H1 (cell line): ENCODE results near the gene ZBTB43. TPM values are rescaled to one million over a fixed set of nuclear protein-coding genes. Genes with fewer than 3 reads are reported as not detected.

ENCODE experiments used
- CTCF ChIA-PET: fragments of 300-600 bp; sonication (Branson Sonifier 250); formaldehyde crosslinking; loops from one replicate; lab custom pipeline; 2021; ENCODE audit not compliant: partially characterized antibody; lab: Charles Lee
- POLR2A ChIA-PET: fragments of 300-600 bp; sonication (Branson Sonifier 250); formaldehyde crosslinking; loops from one replicate; lab custom pipeline; 2021; ENCODE audit warnings: inconsistent platforms; ENCODE audit not compliant: partially characterized antibody; lab: Charles Lee
- DNase-seq, 2 experiments: peaks; one replicate each; pipeline versions ENCODE4 v3.0.0 to v3.0.0-alpha.2; 2010 to 2022; ENCODE audit warnings: low spot score in 2 of 2, low read depth in 1 of 2, mixed read lengths in 1 of 2
- FAIRE-seq: peaks from 2 replicates; lab custom pipeline; 2011; peaks lifted over from hg19 to GRCh38; lab: Jason Lieb, UNC
- H2AFZ ChIP-seq: 2 replicates; pipeline ENCODE4 v1.8.1; 2012; ENCODE audit warnings: low read length, inconsistent platforms
- H2AK5ac ChIP-seq: 2 replicates; pipeline ENCODE4 v1.6.1; 2013; ENCODE audit warnings: low read depth, low read length
- H2BK120ac ChIP-seq: replicated peaks from 2 replicates; pipeline ENCODE3; 2013; ENCODE audit warnings: low read depth, low read length, inconsistent platforms
- H2BK12ac ChIP-seq: 2 replicates; pipeline ENCODE4 v1.6.1; 2013; ENCODE audit warnings: low read depth, low read length
- H2BK15ac ChIP-seq: 2 replicates; pipeline ENCODE4 v1.6.1; 2013; ENCODE audit warnings: low read length
- H2BK20ac ChIP-seq: 2 replicates; pipeline ENCODE4 v1.6.1; 2013; ENCODE audit warnings: low read length
- H2BK5ac ChIP-seq: 2 replicates; pipeline ENCODE4 v1.6.1; 2013; ENCODE audit warnings: low read depth, low read length
- H3K14ac ChIP-seq: 2 replicates; pipeline ENCODE4 v1.6.1; 2013; ENCODE audit warnings: inconsistent platforms; ENCODE audit not compliant: insufficient read length
- H3K18ac ChIP-seq: 2 replicates; pipeline ENCODE4 v1.6.1; 2013; ENCODE audit warnings: low read length; ENCODE audit errors: extremely low read depth
- H3K23ac ChIP-seq: 2 replicates; pipeline ENCODE4 v1.6.1; 2013; ENCODE audit warnings: inconsistent platforms; ENCODE audit not compliant: insufficient read length
- H3K23me2 ChIP-seq: 2 replicates; pipeline ENCODE4 v1.6.1; 2013; ENCODE audit warnings: low read depth, low read length
- H3K27ac ChIP-seq: 2 replicates; pipeline ENCODE4 v1.6.1; 2011; ENCODE audit warnings: low read depth, low read length, inconsistent platforms
- H3K27me3 ChIP-seq, 4 experiments: replicated peaks in 1 of 4; 1 replicate in 1 of 4; 2 replicates in 3 of 4; pipeline versions ENCODE4 v1.6.1 to v1.8.1; 2011 to 2013; ENCODE audit warnings: low read length in 3 of 4, mild to moderate bottlenecking in 3 of 4, inconsistent platforms in 2 of 4, mixed read lengths in 2 of 4, moderate library complexity in 1 of 4; ENCODE audit not compliant: control insufficient read depth in 3 of 4, insufficient read depth in 3 of 4; ENCODE audit errors: extremely low read depth in 1 of 4
- H3K36me3 ChIP-seq, 4 experiments: 2 replicates each; pipeline versions ENCODE4 v1.6.1 to v1.8.1; 2011 to 2013; ENCODE audit warnings: mild to moderate bottlenecking in 4 of 4, low read length in 3 of 4, moderate library complexity in 2 of 4, control low read depth in 1 of 4, inconsistent platforms in 1 of 4; ENCODE audit not compliant: insufficient read depth in 4 of 4, control insufficient read depth in 2 of 4
- H3K4ac ChIP-seq: replicated peaks from 2 replicates; pipeline ENCODE3; 2013; ENCODE audit warnings: low read length, low read depth, mixed read lengths, inconsistent platforms; ENCODE audit not compliant: insufficient read length
- H3K4me1 ChIP-seq, 4 experiments: replicated peaks in 1 of 4; 1 replicate in 1 of 4; 2 replicates in 3 of 4; pipeline versions ENCODE4 v1.6.1 to v1.8.1; 2011 to 2013; ENCODE audit warnings: low read length in 3 of 4, inconsistent platforms in 2 of 4, mixed read lengths in 1 of 4; ENCODE audit not compliant: insufficient read depth in 4 of 4, control insufficient read depth in 3 of 4
- H3K4me2 ChIP-seq, 2 experiments: 2 replicates each; pipeline versions ENCODE4 v1.6.1 to v1.8.1; 2011 to 2013; ENCODE audit warnings: low read depth in 2 of 2, low read length in 2 of 2, control low read depth in 1 of 2, inconsistent platforms in 1 of 2, mild to moderate bottlenecking in 1 of 2; ENCODE audit not compliant: insufficient read depth in 1 of 2
- H3K4me3 ChIP-seq, 4 experiments: fragments of 200-600, 300-600 bp in 1 of 4; sonication (generic), shearing (Covaris generic), sonication (Bioruptor Twin) in 1 of 4; 2 replicates each; pipeline versions ENCODE4 v1.5.1 to v1.8.1; 2011 to 2016; ENCODE audit warnings: low read length in 4 of 4, low read depth in 3 of 4, control low read depth in 2 of 4, inconsistent platforms in 2 of 4, mild to moderate bottlenecking in 2 of 4, mixed read lengths in 1 of 4, moderate library complexity in 1 of 4; ENCODE audit not compliant: insufficient read depth in 2 of 4; ENCODE audit errors: extremely low read depth in 1 of 4
- H3K56ac ChIP-seq: replicated peaks from 2 replicates; pipeline ENCODE3; 2013; ENCODE audit warnings: low read depth, mild to moderate bottlenecking, mixed read lengths, low read length, inconsistent platforms; ENCODE audit not compliant: insufficient read length
- H3K79me1 ChIP-seq: 2 replicates; pipeline ENCODE4 v1.6.1; 2013; ENCODE audit warnings: low read depth, low read length, control low read depth
- H3K79me2 ChIP-seq, 2 experiments: 2 replicates each; pipeline versions ENCODE4 v1.6.1 to v1.8.1; 2012 to 2013; ENCODE audit warnings: low read length in 2 of 2, mild to moderate bottlenecking in 2 of 2, inconsistent platforms in 1 of 2; ENCODE audit not compliant: insufficient read depth in 2 of 2, control insufficient read depth in 1 of 2
- H3K9ac ChIP-seq, 4 experiments: replicated peaks in 1 of 4; 1 replicate in 1 of 4; 2 replicates in 3 of 4; pipeline versions ENCODE4 v1.6.1 to v1.8.1; 2011 to 2013; ENCODE audit warnings: low read depth in 3 of 4, low read length in 3 of 4, control low read depth in 2 of 4, mild to moderate bottlenecking in 2 of 4, moderate library complexity in 2 of 4, inconsistent platforms in 1 of 4; ENCODE audit errors: extremely low read depth in 1 of 4
- H3K9me3 ChIP-seq, 2 experiments: 2 replicates each; pipeline versions ENCODE4 v1.6.1 to v1.8.1; 2012 to 2013; ENCODE audit warnings: mild to moderate bottlenecking in 2 of 2, moderate library complexity in 2 of 2, control low read depth in 1 of 2, inconsistent platforms in 1 of 2, low read depth in 1 of 2, low read length in 1 of 2, mixed read lengths in 1 of 2; ENCODE audit not compliant: insufficient read depth in 2 of 2
- H4K20me1 ChIP-seq, 2 experiments: replicated peaks in 1 of 2; 2 replicates each; pipeline versions ENCODE3 to v1.8.1; 2011 to 2013; ENCODE audit warnings: inconsistent platforms in 2 of 2, low read length in 2 of 2, mild to moderate bottlenecking in 1 of 2; ENCODE audit not compliant: insufficient read depth in 2 of 2, control insufficient read depth in 1 of 2
- H4K5ac ChIP-seq: 2 replicates; pipeline ENCODE4 v1.6.1; 2013; ENCODE audit warnings: low read length, low read depth, mixed read lengths, inconsistent platforms; ENCODE audit not compliant: insufficient read length
- H4K8ac ChIP-seq: 2 replicates; pipeline ENCODE4 v1.8.0; 2013; ENCODE audit warnings: mild to moderate bottlenecking, moderate library complexity, low read length, inconsistent platforms; ENCODE audit not compliant: insufficient read depth; ENCODE audit errors: extremely low read depth
- H4K91ac ChIP-seq: replicated peaks from 2 replicates; pipeline ENCODE3; 2013; ENCODE audit warnings: low read length, mixed read lengths, inconsistent platforms; ENCODE audit not compliant: insufficient read length
- BRCA1 ChIP-seq: IDR thresholded peaks from 2 replicates; pipeline ENCODE4 v1.6.1; 2012; ENCODE audit warnings: low read depth, low read length, improper control_type of control experiment
- EZH2 ChIP-seq: fragments of 200-600 bp; sonication (generic); IDR thresholded peaks from 2 replicates; pipeline ENCODE4 v1.7.1; 2012; ENCODE audit warnings: low read depth, mild to moderate bottlenecking, moderate library complexity, low read length, inconsistent platforms; ENCODE audit not compliant: severe bottlenecking
- JUN ChIP-seq: IDR thresholded peaks from 2 replicates; pipeline ENCODE4 v1.6.1; 2011; ENCODE audit warnings: low read depth, mild to moderate bottlenecking, improper control_type of control experiment, low read length
- KDM5A ChIP-seq: fragments of 200-600 bp; IDR thresholded peaks from 2 replicates; pipeline ENCODE4 v1.7.1; 2012; ENCODE audit warnings: mild to moderate bottlenecking, low read length, inconsistent platforms, mixed read lengths
- RXRA ChIP-seq: IDR thresholded peaks from 2 replicates; pipeline ENCODE4 v1.6.1; 2011; ENCODE audit warnings: low read depth, mild to moderate bottlenecking, low read length, moderate library complexity; ENCODE audit not compliant: insufficient read depth
- SIX5 ChIP-seq: IDR thresholded peaks from 2 replicates; pipeline ENCODE4 v1.6.1; 2011; ENCODE audit warnings: mild to moderate bottlenecking, low read depth, low read length
- SP4 ChIP-seq: IDR thresholded peaks from 2 replicates; pipeline ENCODE4 v1.6.1; 2012; ENCODE audit warnings: low read length, inconsistent platforms
- TAF1 ChIP-seq: IDR thresholded peaks from 2 replicates; pipeline ENCODE4 v1.6.1; 2011; ENCODE audit warnings: mild to moderate bottlenecking, low read depth, low read length
- WGBS, 2 experiments: shearing (Covaris generic) in 1 of 2; methylation state at CpG; one replicate each; pipeline versions ENCODE4 v1.1.6 to v1.1.7; 2013 to 2015; ENCODE audit warnings: low lambda C conversion rate in 2 of 2, mixed read lengths in 2 of 2, inconsistent platforms in 1 of 2, low coverage in 1 of 2, missing lambda C conversion rate in 1 of 2; ENCODE audit not compliant: insufficient replicate concordance in 2 of 2, insufficient coverage in 1 of 2, insufficient read length in 1 of 2; ENCODE audit errors: extremely low coverage in 1 of 2, missing lambda C conversion rate in 1 of 2; 5-methylcytosine and 5-hydroxymethylcytosine counted together
- polyA plus RNA-seq, 7 experiments: library from polyadenylated mRNA; depleted of rRNA in 3 of 7; stranded (reverse) in 5 of 7; unstranded in 2 of 7; fragments of >200 nt in 5 of 7; fragments of 200-250 nt in 2 of 7; gene quantifications; 1 replicate in 5 of 7; 2 replicates in 1 of 7; 4 replicates in 1 of 7; pipeline versions ENCODE4 v1.2.1 to v1.2.3, GENCODE V29; 2011 to 2013; ENCODE audit warnings: missing spikeins in 2 of 7, mixed read lengths in 2 of 7
- total RNA-seq: library from RNA; stranded (reverse); fragmentation: NEBNext Ultra II Directional; extraction: Animal tissue kit (Norgen Biotek cat#: 25700); gene quantifications from 2 replicates; pipeline ENCODE4 v1.2.1, GENCODE V29; 2021

The ZBTB43 gene
- total and polyA plus RNA-seq, 2 of the 8 experiments (the other 6 are each of a cell fraction or from before 2014, with no cell fraction given), result 4.1 to 16.7 TPM

- Histone ChIP-seq H3K4ac (no peak overlapping the region), H4K20me1 (peaks cover 0 to 3% of the 10 kb centered on the region in 2 experiments), H3K18ac (no peak overlapping the region), H2BK120ac (no peak overlapping the region), H3K14ac (no peak overlapping the region), H3K36me3 (no peaks in the 10 kb centered on the region), H3K4me1 (no peaks in the 10 kb centered on the region), H2AFZ (no peak overlapping the region), H3K27me3 (no peaks in the 10 kb centered on the region), H3K56ac (no peak overlapping the region), H3K9me3 (no peaks in the 10 kb centered on the region), H3K4me3 (no peak overlapping the region), H3K23me2 (no peaks in the 10 kb centered on the region), H3K27ac (no peak overlapping the region), H3K4me2 (no peak overlapping the region), H4K5ac (no peak overlapping the region), H3K79me1 (0 out of 2 replicates have a peak, but pooled peaks cover 2% of the 10 kb centered on the region), H2BK12ac (no peak overlapping the region), H2BK15ac (no peak overlapping the region), H4K91ac (no peak overlapping the region), H2BK20ac (no peak overlapping the region), H4K8ac (no peak overlapping the region), H3K79me2 (no peaks in the 10 kb centered on the region), H3K23ac (no peak overlapping the region), H3K9ac (no peak overlapping the region), H2AK5ac (no peak overlapping the region), H2BK5ac (no peak overlapping the region)
- TF ChIP-seq EZH2 (no peak), SIX5 (no peak), KDM5A (no peak), JUN (no peak), SP4 (no peak), TAF1 (no peak), RXRA (no peak), BRCA1 (no peak)
- FAIRE-seq (no peak), DNase-seq (no peak)
- WGBS, 2 experiments, result 83% methylated on average over 10 of the region's 10 CpGs; no CpG with 5 or more reads in 1 of the 2 experiments
- CTCF ChIA-PET, result interaction anchor here (0.7 to 1.8 kb wide), 2 partner anchors 9 to 14 kb away, joined by 3 to 5 read pairs; no protein-coding TSS in a partner anchor
- POLR2A ChIA-PET, result interaction anchor here (0.6 kb wide), 1 partner anchor 54 kb away, joined by 4 read pairs; no protein-coding TSS in a partner anchor
Measured at GRCh38 chr9:126842977-126843799, 38.3 kb downstream of the ZBTB43 start.
